Measurements from ENCODE around the gene PPA2. TPM values are rescaled to one million over a fixed set of nuclear protein-coding genes. Genes with fewer than 3 reads are reported as not detected.

PPA2 gene
- total RNA-seq, 1 donor from 2014 or later, result 75.9 TPM

GRCh38 chr4:105455182-105455581, 18.7 kb downstream of the PPA2 start:
- Mint-ChIP-seq H3K27me3 (ENCODE audit: low read depth) (no peaks in the 10 kb centered on the region), H3K4me3 (ENCODE audit: low read depth) (no peak overlapping the region), H3K36me3 (ENCODE audit: low read depth) (peaks cover 67% of the 10 kb centered on the region), H3K27ac (no peak overlapping the region), H3K9me3 (no peaks in the 10 kb centered on the region), H3K4me1 (ENCODE audit: low read depth) (peaks cover 22% of the 10 kb centered on the region)
- DNase-seq (ENCODE audit: low spot score), result no peak
- intact Hi-C loops (cut with micrococcal nuclease), result loop anchor here (2.0 kb wide), 1 partner anchor 18 kb away; no protein-coding TSS in a partner anchor

- no peak overlapping the region for H3K4me3 Mint-ChIP-seq (ENCODE audit: low read depth)
- intact Hi-C loops (cut with micrococcal nuclease), result loop anchor here (2.0 to 5.0 kb wide), 4 partner anchors 19 to 396 kb away; partner anchors contain the start of gene TET2
- DNase-seq (ENCODE audit: low spot score), result no peak
- H3K9me3 Mint-ChIP-seq, result no peaks in the 10 kb centered on the region
- H3K4me1 Mint-ChIP-seq (ENCODE audit: low read depth), result peaks cover 22% of the 10 kb centered on the region
- peaks cover 68% of the 10 kb centered on the region for H3K36me3 Mint-ChIP-seq (ENCODE audit: low read depth)
- H3K27me3 Mint-ChIP-seq (ENCODE audit: low read depth), result no peaks in the 10 kb centered on the region
- H3K27ac Mint-ChIP-seq, result peak overlapping the region; percentile 57
Measured at GRCh38 chr4:105453550-105454205, 20.2 kb downstream of the PPA2 start.

GRCh38 chr4:105451346-105451745, 22.5 kb downstream of the PPA2 start:
- H3K4me3 Mint-ChIP-seq (ENCODE audit: low read depth), result no peak overlapping the region
- no peak overlapping the region for H3K27ac Mint-ChIP-seq
- DNase-seq (ENCODE audit: low spot score), result no peak
- no peaks in the 10 kb centered on the region for H3K27me3 Mint-ChIP-seq (ENCODE audit: low read depth)
- intact Hi-C loops (cut with micrococcal nuclease), result loop anchor here (5.0 kb wide), 3 partner anchors 259 to 394 kb away; partner anchors contain the start of gene TET2
- H3K9me3 Mint-ChIP-seq, result no peaks in the 10 kb centered on the region
- H3K36me3 Mint-ChIP-seq (ENCODE audit: low read depth), result peaks cover 63% of the 10 kb centered on the region
- peaks cover 18% of the 10 kb centered on the region for H3K4me1 Mint-ChIP-seq (ENCODE audit: low read depth)

GRCh38 chr4:105440890-105441289, 33.0 kb downstream of the PPA2 start:
- peaks cover 42% of the 10 kb centered on the region for H3K36me3 Mint-ChIP-seq (ENCODE audit: low read depth)
- H3K9me3 Mint-ChIP-seq, result peaks cover 12% of the 10 kb centered on the region
- H3K4me3 Mint-ChIP-seq (ENCODE audit: low read depth), result no peak overlapping the region
- H3K27ac Mint-ChIP-seq, result no peak overlapping the region
- no peaks in the 10 kb centered on the region for H3K4me1 Mint-ChIP-seq (ENCODE audit: low read depth)
- intact Hi-C loops (cut with micrococcal nuclease), result no loop called here
- H3K27me3 Mint-ChIP-seq (ENCODE audit: low read depth), result no peaks in the 10 kb centered on the region
- DNase-seq (ENCODE audit: low spot score), result no peak

- Mint-ChIP-seq H3K27ac (no peak overlapping the region), H3K4me3 (ENCODE audit: low read depth) (no peak overlapping the region), H3K36me3 (ENCODE audit: low read depth) (peaks cover 65% of the 10 kb centered on the region), H3K4me1 (ENCODE audit: low read depth) (no peaks in the 10 kb centered on the region), H3K27me3 (ENCODE audit: low read depth) (no peaks in the 10 kb centered on the region), H3K9me3 (peaks cover 21% of the 10 kb centered on the region)
- intact Hi-C loops (cut with micrococcal nuclease), result no loop called here
- no peak for DNase-seq (ENCODE audit: low spot score)
Measured at GRCh38 chr4:105437637-105438036, 36.2 kb downstream of the PPA2 start.

- no peaks in the 10 kb centered on the region for H3K4me1 Mint-ChIP-seq (ENCODE audit: low read depth)
- no peak overlapping the region for H3K27ac Mint-ChIP-seq
- no peaks in the 10 kb centered on the region for H3K27me3 Mint-ChIP-seq (ENCODE audit: low read depth)
- peaks cover 21% of the 10 kb centered on the region for H3K9me3 Mint-ChIP-seq
- no peak overlapping the region for H3K4me3 Mint-ChIP-seq (ENCODE audit: low read depth)
- intact Hi-C loops (cut with micrococcal nuclease), result no loop called here
- H3K36me3 Mint-ChIP-seq (ENCODE audit: low read depth), result peaks cover 73% of the 10 kb centered on the region
- DNase-seq (ENCODE audit: low spot score), result no peak
Measured at GRCh38 chr4:105436414-105436813, 37.4 kb downstream of the PPA2 start.

GRCh38 chr4:105434940-105435339, 38.9 kb downstream of the PPA2 start:
- intact Hi-C loops (cut with micrococcal nuclease), result no loop called here
- Mint-ChIP-seq H3K4me3 (ENCODE audit: low read depth) (no peak overlapping the region), H3K9me3 (peaks cover 21% of the 10 kb centered on the region), H3K36me3 (ENCODE audit: low read depth) (peaks cover 74% of the 10 kb centered on the region), H3K4me1 (ENCODE audit: low read depth) (no peaks in the 10 kb centered on the region), H3K27ac (no peak overlapping the region), H3K27me3 (ENCODE audit: low read depth) (no peaks in the 10 kb centered on the region)
- DNase-seq (ENCODE audit: low spot score), result no peak

- H3K4me1 Mint-ChIP-seq (ENCODE audit: low read depth), result no peaks in the 10 kb centered on the region
- H3K36me3 Mint-ChIP-seq (ENCODE audit: low read depth), result peaks cover 74% of the 10 kb centered on the region
- intact Hi-C loops (cut with micrococcal nuclease), result no loop called here
Measured at GRCh38 chr4:105433421-105433820, 40.4 kb downstream of the PPA2 start.

GRCh38 chr4:105432438-105432837, 41.4 kb downstream of the PPA2 start:
- Mint-ChIP-seq H3K27me3 (ENCODE audit: low read depth) (no peaks in the 10 kb centered on the region), H3K9me3 (peaks cover 19% of the 10 kb centered on the region), H3K36me3 (ENCODE audit: low read depth) (peaks cover 76% of the 10 kb centered on the region), H3K27ac (no peak overlapping the region), H3K4me3 (ENCODE audit: low read depth) (no peak overlapping the region), H3K4me1 (ENCODE audit: low read depth) (no peaks in the 10 kb centered on the region)
- intact Hi-C loops (cut with micrococcal nuclease), result no loop called here
- no peak for DNase-seq (ENCODE audit: low spot score)

More at GRCh38 chr4:105433421-105433820, 40.4 kb downstream of the PPA2 start:
- H3K27ac Mint-ChIP-seq, result no peak overlapping the region
- DNase-seq (ENCODE audit: low spot score), result no peak
- peaks cover 21% of the 10 kb centered on the region for H3K9me3 Mint-ChIP-seq
- H3K4me3 Mint-ChIP-seq (ENCODE audit: low read depth), result no peak overlapping the region
- H3K27me3 Mint-ChIP-seq (ENCODE audit: low read depth), result no peaks in the 10 kb centered on the region

- no peaks in the 10 kb centered on the region for H3K27me3 Mint-ChIP-seq (ENCODE audit: low read depth)
Measured at GRCh38 chr4:105430811-105431210, 43.1 kb downstream of the PPA2 start.

GRCh38 chr4:105426187-105426897, 47.5 kb downstream of the PPA2 start:
- Mint-ChIP-seq H3K4me3 (ENCODE audit: low read depth) (no peak overlapping the region), H3K36me3 (ENCODE audit: low read depth) (peaks cover 81% of the 10 kb centered on the region), H3K27me3 (ENCODE audit: low read depth) (no peaks in the 10 kb centered on the region), H3K27ac (no peak overlapping the region), H3K9me3 (peaks cover 16% of the 10 kb centered on the region), H3K4me1 (ENCODE audit: low read depth) (peaks cover 3% of the 10 kb centered on the region)
- DNase-seq (ENCODE audit: low spot score), result no peak
- intact Hi-C loops (cut with micrococcal nuclease), result no loop called here

More at GRCh38 chr4:105430811-105431210, 43.1 kb downstream of the PPA2 start:
- Mint-ChIP-seq H3K9me3 (peaks cover 14% of the 10 kb centered on the region), H3K4me3 (ENCODE audit: low read depth) (no peak overlapping the region), H3K4me1 (ENCODE audit: low read depth) (no peaks in the 10 kb centered on the region), H3K27ac (no peak overlapping the region), H3K36me3 (ENCODE audit: low read depth) (peaks cover 76% of the 10 kb centered on the region)
- no peak for DNase-seq (ENCODE audit: low spot score)
- intact Hi-C loops (cut with micrococcal nuclease), result no loop called here

GRCh38 chr4:105422207-105422920, 51.5 kb downstream of the PPA2 start:
- Mint-ChIP-seq H3K4me1 (ENCODE audit: low read depth) (peaks cover 6% of the 10 kb centered on the region), H3K27me3 (ENCODE audit: low read depth) (no peaks in the 10 kb centered on the region), H3K27ac (peak overlapping the region; percentile 32), H3K4me3 (ENCODE audit: low read depth) (no peak overlapping the region), H3K36me3 (ENCODE audit: low read depth) (peaks cover 69% of the 10 kb centered on the region), H3K9me3 (peaks cover 13% of the 10 kb centered on the region)
- intact Hi-C loops (cut with micrococcal nuclease), result no loop called here
- DNase-seq (ENCODE audit: low spot score), result no peak

- Mint-ChIP-seq H3K4me3 (ENCODE audit: low read depth) (no peak overlapping the region), H3K27me3 (ENCODE audit: low read depth) (no peaks in the 10 kb centered on the region), H3K27ac (no peak overlapping the region), H3K9me3 (peaks cover under 1% of the 10 kb centered on the region), H3K4me1 (ENCODE audit: low read depth) (peaks cover 4% of the 10 kb centered on the region), H3K36me3 (ENCODE audit: low read depth) (peaks cover 42% of the 10 kb centered on the region)
- no peak for DNase-seq (ENCODE audit: low spot score)
- intact Hi-C loops (cut with micrococcal nuclease), result no loop called here
Measured at GRCh38 chr4:105417624-105418023, 56.2 kb downstream of the PPA2 start.

Measured in activated T-helper 2 cell treated with anti-CD3 and anti-CD28 coated beads, Interferon-gamma antibody, Interleukin-2, Interleukin-4, amounts not matched to agents 10 μg/mL and 5 μg/mL and 100 μg/mL, durations not matched to agents 14 hours and 24 hours and 36 hours (primary cell).